Forelimb muscle (tissue), 1 donor: Measurements from ENCODE around the gene TMC5. TPM values are rescaled to one million over a fixed set of nuclear protein-coding genes. Genes with fewer than 3 reads are reported as not detected.
A peak's percentile ranks its signal among the peaks of the same experiment; 100 is the strongest.

Source experiments
- DNase-seq: peaks from one replicate; pipeline ENCODE4 v3.0.0-alpha.2; 2013; ENCODE audit warnings: low read depth
- polyA plus RNA-seq: library from polyadenylated mRNA; unstranded; fragments of 120-200 nt; gene quantifications from one replicate; pipeline ENCODE4 v1.2.1, GENCODE V29; 2013; ENCODE audit not compliant: insufficient read length

The TMC5 gene
- polyA plus RNA-seq, 1 donor: 0.05 TPM

- DNase-seq: no peak
Observed at GRCh38 chr16:19506965-19507364, 89.3 kb downstream of the TMC5 start.

- DNase-seq: no peak
Observed at GRCh38 chr16:19507867-19508266, 90.2 kb downstream of the TMC5 start.

DNA sequence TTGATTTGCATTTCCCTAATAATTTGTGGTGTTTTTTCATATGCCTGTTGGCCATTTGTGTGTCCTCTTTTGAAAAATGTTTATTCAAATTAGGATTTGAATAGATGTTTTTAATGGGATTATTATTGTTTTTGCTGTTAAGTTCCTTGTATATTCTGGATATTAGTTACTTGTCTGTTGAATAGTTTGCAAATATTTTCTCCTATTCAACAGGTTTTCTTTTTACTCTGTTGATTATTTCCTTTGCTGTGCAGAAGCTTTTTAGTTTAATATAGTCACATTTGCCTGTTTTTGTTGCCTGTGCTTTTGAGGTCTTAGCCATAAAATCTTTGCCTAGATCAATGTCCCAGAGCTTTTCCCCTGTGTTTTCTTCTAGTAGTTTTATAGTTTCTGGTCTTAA, 94.6 kb downstream of the TMC5 start:
- no peak for DNase-seq

DNA sequence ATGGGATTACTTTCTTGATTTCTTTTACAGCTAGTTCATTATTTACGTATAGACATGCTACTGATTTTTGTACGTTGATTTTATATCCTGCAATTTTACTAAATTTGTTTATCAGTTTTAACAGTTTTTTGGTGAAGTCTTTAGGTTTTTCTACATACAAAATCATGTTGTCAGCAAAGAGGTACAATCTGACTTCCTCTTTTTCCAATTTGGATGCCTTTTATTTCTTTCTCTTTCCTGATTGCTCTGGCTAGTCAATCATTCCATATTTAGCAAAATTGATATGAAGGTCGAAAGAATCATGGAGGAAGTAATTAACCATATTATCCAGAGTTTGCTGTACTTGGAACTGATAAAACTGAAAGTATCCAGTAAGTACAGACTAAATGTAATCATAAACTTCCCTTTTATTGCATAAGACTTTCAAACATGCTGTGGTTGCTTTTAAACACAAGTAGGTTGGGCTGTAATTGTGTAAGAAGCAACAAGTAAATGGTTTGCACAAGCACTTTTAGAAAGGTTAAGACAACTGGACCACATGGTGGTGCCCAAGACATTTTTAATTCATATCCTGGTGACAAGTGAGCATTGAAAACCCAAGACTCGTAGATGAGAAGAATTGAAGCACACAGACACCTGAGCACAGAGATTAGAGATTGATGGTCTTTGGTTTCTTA, 95.8 kb downstream of the TMC5 start:
- DNase-seq: no peak

GRCh38 chr16:19515757-19516156, 98.1 kb downstream of the TMC5 start:
- no peak for DNase-seq

DNA sequence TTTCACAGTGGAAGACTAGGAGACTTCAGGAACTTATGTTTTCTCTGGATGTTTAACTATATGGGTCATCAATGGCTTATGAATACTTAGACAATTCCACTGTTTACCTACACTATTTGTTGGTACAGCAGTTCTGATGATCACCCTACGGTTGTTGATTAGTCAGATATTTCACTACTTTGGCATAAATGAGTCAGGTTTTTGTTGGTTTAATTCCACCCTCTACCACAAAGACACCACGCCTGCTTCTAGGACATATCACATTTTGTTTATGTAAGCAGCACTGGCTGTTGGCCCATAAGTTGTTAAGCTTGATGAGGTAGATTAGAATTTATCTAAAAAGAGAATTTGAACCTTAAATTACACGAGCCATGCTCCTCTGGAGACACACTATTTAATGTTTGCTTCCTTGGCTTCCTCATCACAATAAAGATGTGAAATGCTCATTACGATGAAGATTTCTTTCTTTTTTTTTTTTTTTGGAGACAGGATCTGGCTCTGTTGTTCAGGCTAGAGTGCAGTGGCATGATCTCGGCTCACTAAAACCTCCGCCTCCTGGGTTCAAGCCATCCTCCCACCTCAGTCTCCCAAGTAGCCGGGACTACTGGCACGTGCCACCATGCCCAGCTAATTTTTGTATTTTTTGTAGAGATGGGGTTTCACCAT, 99.9 kb downstream of the TMC5 start:
- DNase-seq: no peak

GRCh38 chr16:19518388-19518787, 100.7 kb downstream of the TMC5 start:
- DNase-seq: no peak

GRCh38 chr16:19520861-19521331, 103.2 kb downstream of the TMC5 start:
- DNase-seq: no peak

GRCh38 chr16:19521471-19522396, 104.1 kb downstream of the TMC5 start, which contains the start of gene GDE1:
Gene GDE1, minus strand, starts transcription at chr16:19522098. Its CDS starts 134 bp downstream, at chr16:19521964.
- peak; percentile 74 for DNase-seq

GRCh38 chr16:19522397-19522732, 104.7 kb downstream of the TMC5 start:
- no peak for DNase-seq

DNA sequence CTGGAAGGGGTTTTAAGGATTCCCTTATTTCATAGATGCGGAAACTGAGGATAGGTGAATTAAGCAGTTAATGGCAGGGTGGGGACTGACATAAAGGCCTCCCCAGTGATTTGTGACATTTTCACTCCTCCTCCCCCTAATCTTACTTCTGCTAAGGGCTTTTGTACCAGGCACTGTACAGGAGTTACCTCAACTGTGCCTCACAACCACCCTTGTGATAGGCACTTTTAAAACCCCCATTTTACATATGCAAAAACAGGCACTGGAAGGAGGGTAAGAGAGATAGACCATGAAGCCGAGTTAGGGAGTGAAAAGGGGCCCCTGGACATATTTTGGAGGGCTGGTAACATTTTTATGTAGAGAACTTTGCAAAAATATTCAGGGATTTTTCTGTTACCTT, 105.1 kb downstream of the TMC5 start:
- no peak for DNase-seq

DNA sequence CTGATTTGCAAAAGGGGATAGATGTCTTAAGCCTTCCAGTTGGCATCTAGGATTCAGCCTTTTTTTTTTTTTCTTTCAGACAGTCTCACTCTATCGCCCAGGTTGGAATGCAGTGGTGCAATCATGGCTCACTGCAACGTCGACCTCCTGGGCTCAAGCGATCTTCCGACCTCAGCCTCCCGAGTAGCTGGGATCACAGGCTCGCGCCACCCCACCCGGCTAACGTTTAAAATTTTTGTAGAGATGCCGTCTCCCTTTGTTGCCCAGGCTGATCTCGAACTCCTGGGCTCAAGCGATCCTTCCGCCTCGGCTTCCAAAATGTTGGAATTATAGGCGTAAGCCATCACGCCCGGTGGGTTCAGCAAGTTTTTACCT, 105.5 kb downstream of the TMC5 start:
- DNase-seq: no peak

DNA sequence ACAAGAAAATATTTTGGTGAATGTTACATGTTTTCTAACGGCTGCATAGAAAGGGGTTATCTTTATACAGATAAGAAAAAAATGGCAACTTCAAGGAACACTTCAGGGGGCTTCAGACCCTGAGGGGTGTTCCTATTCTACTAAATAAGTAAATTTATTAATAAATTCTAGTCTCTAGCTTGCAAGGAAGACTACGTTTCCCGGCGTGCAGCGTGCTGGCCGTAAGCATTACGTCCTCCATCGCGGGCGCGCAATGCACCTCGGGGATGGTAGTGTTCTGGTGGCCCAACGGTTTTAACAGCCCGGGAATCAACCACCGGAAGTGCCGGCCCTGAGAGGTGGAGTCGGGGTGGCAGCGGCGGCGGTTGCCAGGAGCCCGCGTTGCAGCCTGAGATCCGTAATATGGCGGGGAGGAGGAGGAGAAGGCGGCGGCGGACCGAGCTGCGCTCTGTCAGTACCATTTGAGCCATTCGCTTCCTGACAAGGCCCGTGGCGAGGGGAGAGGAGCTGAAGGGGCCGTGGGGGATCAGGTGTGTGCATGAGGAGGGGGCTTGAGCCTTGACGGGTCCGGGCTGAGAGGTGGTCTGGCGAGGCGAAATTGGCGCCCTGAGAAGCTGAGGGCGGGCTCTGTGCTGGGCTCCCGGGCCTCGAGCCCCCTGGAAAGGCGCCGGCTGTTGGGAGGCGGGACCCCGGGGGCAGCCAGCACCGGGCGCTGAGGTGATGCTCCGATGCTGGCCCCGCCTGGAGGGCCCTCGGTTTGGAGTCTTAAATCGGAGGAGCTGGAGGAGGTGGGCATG, 106.1 kb downstream of the TMC5 start, which contains the start of gene CCP110:
Gene CCP110 (plus strand): TSS at position 384 of the 797 bp plus-strand sequence. CDS start 3,940 bp downstream, outside the sequence.
- DNase-seq: peak; percentile 80

GRCh38 chr16:19524356-19524615, 106.6 kb downstream of the TMC5 start:
- no peak for DNase-seq

- no peak for DNase-seq
Observed at GRCh38 chr16:19524616-19525384, 107.1 kb downstream of the TMC5 start.

GRCh38 chr16:19525385-19525723, 107.7 kb downstream of the TMC5 start:
- no peak for DNase-seq

DNA sequence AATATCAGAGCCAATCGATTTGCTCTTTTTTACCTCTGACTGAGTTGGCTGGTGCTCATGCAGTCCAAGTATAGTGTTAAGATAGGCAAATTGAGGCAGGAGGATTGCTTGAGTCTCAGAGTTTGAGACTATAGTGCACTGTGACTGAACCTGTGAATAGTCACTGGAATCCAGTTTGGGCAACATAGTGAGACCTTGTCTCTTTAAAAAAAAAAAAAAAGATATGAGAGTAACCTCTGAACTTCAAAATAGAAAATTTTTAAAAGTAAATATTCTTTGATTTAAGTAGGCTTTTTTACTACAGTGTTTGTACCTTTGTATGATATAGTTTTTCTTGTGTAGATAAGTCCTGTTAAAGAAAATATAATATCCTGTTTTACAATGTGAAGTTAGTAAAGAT, 109.5 kb downstream of the TMC5 start:
- no peak for DNase-seq

- DNase-seq: no peak
Observed at GRCh38 chr16:19528666-19529065, 111.0 kb downstream of the TMC5 start.

GRCh38 chr16:19532601-19533000, 114.9 kb downstream of the TMC5 start:
- DNase-seq: no peak

- DNase-seq: no peak
Observed at GRCh38 chr16:19540241-19540970, 122.7 kb downstream of the TMC5 start.
